ENCODE data around the gene RAMP3. TPM values are rescaled to one million over a fixed set of nuclear protein-coding genes. Genes with fewer than 3 reads are reported as not detected.

The RAMP3 gene
- total RNA-seq, 1 donor from 2014 or later: 5.7 TPM

GRCh38 chr7:45216622-45217165, 59.1 kb downstream of the RAMP3 start:
- Histone ChIP-seq H3K27me3 (ENCODE audit: control insufficient read depth in 3 of 3, insufficient read depth in 3 of 3, low read length in 3 of 3) (peaks cover 5 to 34% (median 11%) of the 10 kb centered on the region in 3 donors), H3K9me3 (ENCODE audit: control insufficient read depth in 3 of 3, low read length in 3 of 3) (peaks cover 0 to 4% (median 3%) of the 10 kb centered on the region in 3 donors), H3K4me3 (ENCODE audit: low read length in 3 of 3) (no peak overlapping the region), H3K27ac (ENCODE audit: low read depth, low read length) (no peak overlapping the region), H3K9ac (ENCODE audit: low read depth in 1 of 3, low read length in 3 of 3) (no peak overlapping the region), H3K4me1 (ENCODE audit: control insufficient read depth in 3 of 3, insufficient read depth in 3 of 3, low read length in 3 of 3) (no peaks in the 10 kb centered on the region), H3K36me3 (ENCODE audit: control insufficient read depth in 3 of 3, insufficient read depth in 3 of 3, low read length in 3 of 3) (no peaks in the 10 kb centered on the region)

DNA sequence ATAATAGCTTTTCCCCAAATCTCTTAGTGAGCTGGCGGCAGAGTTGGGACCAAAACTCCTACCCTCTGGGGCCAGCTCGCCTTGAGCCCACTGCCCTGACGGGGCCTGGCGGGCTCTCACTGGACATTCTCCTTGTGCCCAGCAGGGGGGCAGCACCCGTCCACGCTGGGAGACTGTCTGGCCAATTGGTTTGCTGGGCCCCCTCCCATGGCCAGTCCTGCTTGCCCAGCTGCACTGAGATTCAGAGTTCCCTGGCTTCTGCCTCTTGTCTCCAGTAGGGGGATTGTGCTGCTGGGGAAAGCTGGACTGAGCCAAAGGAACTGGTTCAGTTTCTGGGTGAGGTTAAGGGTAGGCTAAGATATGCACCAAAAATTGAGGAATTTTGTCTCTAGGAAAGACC, 59.8 kb downstream of the RAMP3 start:
- Histone ChIP-seq H3K4me1 (ENCODE audit: control insufficient read depth in 3 of 3, insufficient read depth in 3 of 3, low read length in 3 of 3) (no peaks in the 10 kb centered on the region), H3K36me3 (ENCODE audit: control insufficient read depth in 3 of 3, insufficient read depth in 3 of 3, low read length in 3 of 3) (no peaks in the 10 kb centered on the region), H3K9ac (ENCODE audit: low read depth in 1 of 3, low read length in 3 of 3) (no peak overlapping the region), H3K9me3 (ENCODE audit: control insufficient read depth in 3 of 3, low read length in 3 of 3) (peaks cover 0 to 4% (median 3%) of the 10 kb centered on the region in 3 donors), H3K27me3 (ENCODE audit: control insufficient read depth in 3 of 3, insufficient read depth in 3 of 3, low read length in 3 of 3) (peaks cover 5 to 32% (median 11%) of the 10 kb centered on the region in 3 donors), H3K4me3 (ENCODE audit: low read length in 3 of 3) (no peak overlapping the region), H3K27ac (ENCODE audit: low read depth, low read length) (no peak overlapping the region)

DNA sequence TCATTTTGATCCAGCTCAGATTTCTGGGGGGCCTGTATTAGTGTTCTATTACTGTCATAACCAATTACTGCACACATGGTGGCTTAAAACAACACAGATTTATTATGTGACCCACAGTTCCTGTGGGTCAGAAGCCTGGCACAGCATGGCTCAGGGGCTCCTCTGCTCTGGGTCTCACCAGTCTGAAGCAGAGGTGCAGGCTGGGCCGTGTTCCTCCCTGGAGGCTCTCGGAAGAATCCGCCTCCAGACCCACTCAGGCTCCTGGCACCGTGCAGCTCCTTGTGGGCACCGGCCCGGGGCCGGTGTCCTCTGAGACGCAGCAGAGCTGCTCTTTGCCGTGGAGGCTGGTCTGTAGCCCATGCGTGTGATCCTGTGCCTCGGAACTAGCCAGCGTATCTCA, 61.5 kb downstream of the RAMP3 start:
- H3K4me1 ChIP-seq (ENCODE audit: control insufficient read depth in 3 of 3, insufficient read depth in 3 of 3, low read length in 3 of 3): no peaks in the 10 kb centered on the region
- H3K27me3 ChIP-seq (ENCODE audit: control insufficient read depth in 3 of 3, insufficient read depth in 3 of 3, low read length in 3 of 3): peaks cover 5 to 31% (median 11%) of the 10 kb centered on the region in 3 donors
- H3K27ac ChIP-seq (ENCODE audit: low read depth, low read length): no peak overlapping the region
- no peaks in the 10 kb centered on the region for H3K36me3 ChIP-seq (ENCODE audit: control insufficient read depth in 3 of 3, insufficient read depth in 3 of 3, low read length in 3 of 3)
- H3K4me3 ChIP-seq (ENCODE audit: low read length in 3 of 3): no peak overlapping the region
- no peak overlapping the region for H3K9ac ChIP-seq (ENCODE audit: low read depth in 1 of 3, low read length in 3 of 3)
- no peaks in the 10 kb centered on the region for H3K9me3 ChIP-seq (ENCODE audit: control insufficient read depth in 3 of 3, low read length in 3 of 3)

- Histone ChIP-seq H3K9ac (ENCODE audit: low read depth in 1 of 3, low read length in 3 of 3) (no peak overlapping the region), H3K27ac (ENCODE audit: low read depth, low read length) (no peak overlapping the region), H3K36me3 (ENCODE audit: control insufficient read depth in 3 of 3, insufficient read depth in 3 of 3, low read length in 3 of 3) (no peaks in the 10 kb centered on the region), H3K9me3 (ENCODE audit: control insufficient read depth in 3 of 3, low read length in 3 of 3) (no peaks in the 10 kb centered on the region), H3K27me3 (ENCODE audit: control insufficient read depth in 3 of 3, insufficient read depth in 3 of 3, low read length in 3 of 3) (peaks cover 5 to 31% (median 11%) of the 10 kb centered on the region in 3 donors), H3K4me3 (ENCODE audit: low read length in 3 of 3) (no peak overlapping the region), H3K4me1 (ENCODE audit: control insufficient read depth in 3 of 3, insufficient read depth in 3 of 3, low read length in 3 of 3) (no peaks in the 10 kb centered on the region)
Measured at GRCh38 chr7:45219801-45220435, 62.3 kb downstream of the RAMP3 start.

GRCh38 chr7:45220846-45221618, 63.4 kb downstream of the RAMP3 start:
- Histone ChIP-seq H3K4me3 (ENCODE audit: low read length in 3 of 3) (no peak overlapping the region), H3K36me3 (ENCODE audit: control insufficient read depth in 3 of 3, insufficient read depth in 3 of 3, low read length in 3 of 3) (no peaks in the 10 kb centered on the region), H3K9ac (ENCODE audit: low read depth in 1 of 3, low read length in 3 of 3) (no peak overlapping the region), H3K27ac (ENCODE audit: low read depth, low read length) (no peak overlapping the region), H3K27me3 (ENCODE audit: control insufficient read depth in 3 of 3, insufficient read depth in 3 of 3, low read length in 3 of 3) (peaks cover 5 to 23% (median 12%) of the 10 kb centered on the region in 3 donors), H3K9me3 (ENCODE audit: control insufficient read depth in 3 of 3, low read length in 3 of 3) (no peaks in the 10 kb centered on the region), H3K4me1 (ENCODE audit: control insufficient read depth in 3 of 3, insufficient read depth in 3 of 3, low read length in 3 of 3) (no peaks in the 10 kb centered on the region)

- Histone ChIP-seq H3K27ac (ENCODE audit: low read depth, low read length) (no peak overlapping the region), H3K9me3 (ENCODE audit: control insufficient read depth in 3 of 3, low read length in 3 of 3) (no peaks in the 10 kb centered on the region), H3K36me3 (ENCODE audit: control insufficient read depth in 3 of 3, insufficient read depth in 3 of 3, low read length in 3 of 3) (no peaks in the 10 kb centered on the region), H3K4me1 (ENCODE audit: control insufficient read depth in 3 of 3, insufficient read depth in 3 of 3, low read length in 3 of 3) (no peaks in the 10 kb centered on the region), H3K9ac (ENCODE audit: low read depth in 1 of 3, low read length in 3 of 3) (no peak overlapping the region), H3K27me3 (ENCODE audit: control insufficient read depth in 3 of 3, insufficient read depth in 3 of 3, low read length in 3 of 3) (peaks cover 5 to 14% (median 10%) of the 10 kb centered on the region in 3 donors), H3K4me3 (ENCODE audit: low read length in 3 of 3) (no peak overlapping the region)
Measured at GRCh38 chr7:45221896-45222604, 64.5 kb downstream of the RAMP3 start.

DNA sequence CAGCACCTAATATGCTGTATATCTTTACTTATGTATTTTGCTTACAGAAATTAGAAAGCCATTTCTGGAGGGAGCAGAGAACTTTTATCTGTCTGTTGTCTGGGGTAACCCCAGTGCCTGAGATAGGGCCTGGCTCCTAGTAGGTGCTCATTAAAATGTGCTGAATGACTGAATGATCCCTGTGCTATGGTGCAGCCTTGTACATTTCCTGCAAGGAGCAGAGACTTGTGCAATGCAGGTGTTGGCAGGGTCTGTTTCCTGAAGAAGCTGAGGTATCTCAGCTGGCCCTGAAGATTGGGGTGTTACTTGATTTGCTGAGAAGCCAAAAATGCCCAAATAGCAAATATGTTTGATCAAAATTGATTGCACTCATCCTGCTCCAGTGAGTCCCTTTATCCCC, 65.5 kb downstream of the RAMP3 start:
- no peak overlapping the region for H3K4me3 ChIP-seq (ENCODE audit: low read length in 3 of 3)
- no peaks in the 10 kb centered on the region for H3K36me3 ChIP-seq (ENCODE audit: control insufficient read depth in 3 of 3, insufficient read depth in 3 of 3, low read length in 3 of 3)
- no peaks in the 10 kb centered on the region for H3K4me1 ChIP-seq (ENCODE audit: control insufficient read depth in 3 of 3, insufficient read depth in 3 of 3, low read length in 3 of 3)

GRCh38 chr7:45223728-45224630, 66.4 kb downstream of the RAMP3 start:
- Histone ChIP-seq H3K4me3 (ENCODE audit: low read length in 3 of 3) (no peak overlapping the region), H3K4me1 (ENCODE audit: control insufficient read depth in 3 of 3, insufficient read depth in 3 of 3, low read length in 3 of 3) (peaks cover 0 to 2% (median 2%) of the 10 kb centered on the region in 3 donors), H3K9me3 (ENCODE audit: control insufficient read depth in 3 of 3, low read length in 3 of 3) (no peaks in the 10 kb centered on the region), H3K27me3 (ENCODE audit: control insufficient read depth in 3 of 3, insufficient read depth in 3 of 3, low read length in 3 of 3) (peaks cover 5 to 12% (median 8%) of the 10 kb centered on the region in 3 donors), H3K9ac (ENCODE audit: low read depth in 1 of 3, low read length in 3 of 3) (no peak overlapping the region), H3K27ac (ENCODE audit: low read depth, low read length) (no peak overlapping the region), H3K36me3 (ENCODE audit: control insufficient read depth in 3 of 3, insufficient read depth in 3 of 3, low read length in 3 of 3) (no peaks in the 10 kb centered on the region)

More for the DNA sequence above, 65.5 kb downstream of the RAMP3 start:
- H3K9me3 ChIP-seq (ENCODE audit: control insufficient read depth in 3 of 3, low read length in 3 of 3): no peaks in the 10 kb centered on the region
- H3K27me3 ChIP-seq (ENCODE audit: control insufficient read depth in 3 of 3, insufficient read depth in 3 of 3, low read length in 3 of 3): peaks cover 5 to 12% (median 10%) of the 10 kb centered on the region in 3 donors
- H3K27ac ChIP-seq (ENCODE audit: low read depth, low read length): no peak overlapping the region
- H3K9ac ChIP-seq (ENCODE audit: low read depth in 1 of 3, low read length in 3 of 3): no peak overlapping the region

- Histone ChIP-seq H3K9ac (ENCODE audit: low read depth in 1 of 3, low read length in 3 of 3) (no peak overlapping the region), H3K27ac (ENCODE audit: low read depth, low read length) (no peak overlapping the region), H3K9me3 (ENCODE audit: control insufficient read depth in 3 of 3, low read length in 3 of 3) (no peaks in the 10 kb centered on the region), H3K27me3 (ENCODE audit: control insufficient read depth in 3 of 3, insufficient read depth in 3 of 3, low read length in 3 of 3) (peaks cover 3 to 10% (median 5%) of the 10 kb centered on the region in 3 donors), H3K4me1 (ENCODE audit: control insufficient read depth in 3 of 3, insufficient read depth in 3 of 3, low read length in 3 of 3) (peaks cover 0 to 6% (median 3%) of the 10 kb centered on the region in 3 donors), H3K36me3 (ENCODE audit: control insufficient read depth in 3 of 3, insufficient read depth in 3 of 3, low read length in 3 of 3) (no peaks in the 10 kb centered on the region), H3K4me3 (ENCODE audit: low read length in 3 of 3) (no peak overlapping the region)
Measured at GRCh38 chr7:45224832-45225231, 67.2 kb downstream of the RAMP3 start.

Data from skeletal muscle tissue (tissue), 4 donors.